ENCODE results near the gene MYO1H.

- TF ChIP-seq CTCF (IDR thresholded peaks at IDR 0.05) (no peak), POLR2A (IDR thresholded peaks at IDR 0.05) (no peak)
Observed at GRCh38 chr12:109445191-109445609, 97.5 kb downstream of the MYO1H start.

All from uterus (tissue), 2 donors.